Tibial nerve (tissue), 3 donors: ENCODE data around the gene KCNJ18.
"Not testable (repeated sequence)": the region's sequence is repeated elsewhere in the genome, so short reads cannot be mapped to it uniquely, and the experiment has no call there.

Source experiments
- EP300 ChIP-seq, 2 donors: sonication (generic); formaldehyde crosslinking; IDR thresholded peaks; one replicate each; pipeline ENCODE4 v1.6.1; 2017; ENCODE audit warnings: antibody characterized with exemption in 2 of 2, mild to moderate bottlenecking in 1 of 2
- POLR2A ChIP-seq, 2 donors: fragments of 450-650 bp; IDR thresholded peaks; one replicate each; pipeline ENCODE4 v1.6.1; 2017; ENCODE audit warnings: antibody characterized with exemption in 2 of 2, mild to moderate bottlenecking in 2 of 2, moderate library complexity in 2 of 2

GRCh38 chr17:21648125-21648524 lies 44.2 kb upstream of the KCNJ18 start:
- not testable (repeated sequence) for TF ChIP-seq POLR2A, EP300 (IDR thresholded peaks at IDR 0.05)
